Non-pigmented ciliary epithelial cell (primary cell): ENCODE results near the gene OPCML.

Source experiments
- DNase-seq: peaks from one replicate; pipeline ENCODE4 v3.0.0-alpha.2; 2010; ENCODE audit warnings: low read depth

OPCML gene

DNA sequence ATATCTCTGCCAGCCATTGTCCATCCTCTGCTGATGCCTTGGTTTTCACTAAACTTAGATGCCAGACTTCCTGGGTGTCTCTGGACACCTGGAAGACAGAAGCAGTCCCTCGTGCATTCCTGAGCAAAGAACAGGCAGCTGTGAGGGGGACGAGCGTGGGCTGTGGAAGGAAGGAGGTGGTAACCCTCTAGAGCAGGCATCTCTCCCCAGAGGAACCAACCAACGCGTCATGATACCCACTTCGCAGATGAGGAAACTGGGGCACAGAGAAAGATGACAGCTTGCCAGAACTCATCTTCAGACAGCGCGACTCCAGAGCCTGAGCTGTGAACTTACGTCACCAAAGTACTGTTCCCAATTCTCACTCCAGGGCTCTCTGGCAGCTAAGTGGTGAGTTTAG lies 123.4 kb downstream of the OPCML start:
- DNase-seq = no peak

DNA sequence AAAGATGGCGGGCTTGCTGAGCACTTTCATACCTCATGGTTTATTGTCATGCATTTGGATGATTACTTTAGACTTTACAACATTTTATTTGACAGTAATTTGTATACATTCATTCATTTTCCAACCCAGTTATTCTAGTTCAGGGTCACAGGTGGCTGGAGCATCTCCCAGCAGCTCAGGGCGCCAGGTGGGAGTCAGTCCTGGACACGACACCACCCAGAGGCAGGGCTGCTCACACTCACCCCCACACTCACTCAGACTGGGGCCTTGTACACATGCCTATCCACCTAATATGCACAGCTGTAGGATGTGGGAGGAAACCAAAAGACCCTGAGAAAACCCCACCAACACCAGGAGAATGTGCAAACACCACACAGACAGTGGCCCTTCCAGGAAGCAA lies 123.9 kb downstream of the OPCML start:
- DNase-seq = no peak

DNA sequence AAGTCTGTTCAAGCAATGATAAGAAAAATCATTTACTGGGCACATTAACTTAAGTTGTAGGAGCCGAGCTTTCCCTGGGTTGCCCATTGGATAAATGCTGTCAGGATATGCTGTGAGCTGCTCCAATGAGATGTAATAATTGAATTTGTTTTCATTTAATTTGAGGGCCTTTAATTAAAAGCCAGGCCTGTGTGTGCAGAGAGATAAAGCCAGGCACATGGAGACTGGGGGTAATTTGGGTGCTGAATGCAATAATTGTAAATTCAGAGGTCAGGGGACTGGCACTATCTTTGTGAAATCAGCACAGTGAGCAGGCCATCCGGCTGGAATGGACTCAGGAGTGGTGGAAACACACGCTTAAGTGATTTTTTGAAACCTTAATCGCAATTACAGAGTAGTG lies 125.8 kb downstream of the OPCML start:
- no peak for DNase-seq

DNA sequence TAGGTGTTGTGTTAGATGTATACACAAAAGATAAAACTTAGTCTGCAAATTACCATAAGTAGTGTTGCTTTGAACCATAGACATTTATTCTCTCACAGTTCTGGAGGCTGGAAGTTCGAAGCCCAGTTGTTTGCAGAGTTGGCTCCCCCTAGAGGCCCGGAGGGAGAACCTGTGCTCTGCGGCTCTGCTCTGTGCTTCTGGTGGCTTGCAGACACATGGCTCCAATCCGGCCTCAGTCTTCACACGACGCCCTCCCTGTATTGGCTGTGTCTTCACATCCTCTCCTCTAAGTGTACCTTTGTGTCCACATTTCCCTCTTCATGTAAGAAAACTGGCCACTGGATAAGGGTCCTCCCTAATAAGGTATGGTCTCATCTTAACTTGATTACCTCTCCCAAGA lies 128.4 kb downstream of the OPCML start:
- DNase-seq = no peak

DNA sequence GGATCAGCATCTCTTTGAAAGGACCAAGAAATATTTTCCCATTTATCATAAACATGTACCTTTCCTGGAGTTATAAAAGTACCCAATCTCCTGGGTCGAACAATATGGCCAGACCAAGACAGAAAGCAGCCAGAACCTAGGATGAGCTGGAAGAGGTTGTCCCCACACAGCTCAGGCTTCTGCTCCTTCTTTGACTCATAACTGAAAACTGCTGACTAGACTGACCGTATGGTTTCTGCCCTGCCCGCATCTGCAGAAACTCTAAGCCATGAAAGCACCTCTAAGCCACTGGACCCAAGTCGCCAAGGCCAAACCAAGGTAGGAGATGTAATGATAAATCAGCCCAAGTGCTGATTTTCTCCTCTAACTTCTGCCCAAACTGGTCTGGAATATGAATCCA lies 129.8 kb downstream of the OPCML start:
- no peak for DNase-seq

DNA sequence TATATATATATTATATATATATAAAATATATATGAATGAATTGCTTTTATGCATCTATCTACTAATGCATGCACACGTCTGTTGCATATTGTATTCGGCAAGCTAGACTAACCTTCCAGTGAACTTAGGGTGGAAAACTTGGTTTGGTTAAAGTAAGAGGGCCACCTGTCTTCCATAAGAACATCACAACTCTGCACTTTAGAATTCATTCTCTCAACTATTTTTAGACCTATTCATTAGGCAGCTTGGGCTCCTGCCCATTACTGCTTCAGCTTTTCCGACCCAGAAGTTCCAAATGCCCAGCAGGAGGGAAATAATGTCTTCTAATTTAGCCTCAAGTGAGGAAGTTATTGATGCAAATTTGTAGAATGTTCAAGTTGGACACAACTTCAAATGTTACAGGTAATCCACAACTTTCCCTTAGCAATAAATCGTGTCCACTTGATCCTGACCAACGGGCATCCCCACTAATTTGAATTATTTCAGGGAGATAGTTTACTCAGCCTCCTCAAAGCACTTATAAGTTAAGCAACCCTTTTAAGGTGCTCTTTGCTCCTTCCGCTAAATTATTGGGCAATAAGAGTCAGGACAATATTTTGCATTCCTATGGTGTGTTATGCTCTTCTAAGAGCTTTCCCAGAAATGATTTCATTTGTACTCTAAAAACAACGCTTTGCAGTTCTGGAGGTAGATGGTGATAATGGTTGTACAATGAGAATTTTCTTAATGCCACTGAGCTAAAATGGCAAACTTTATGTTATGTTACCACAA lies 132.3 kb downstream of the OPCML start:
- DNase-seq = no peak

DNA sequence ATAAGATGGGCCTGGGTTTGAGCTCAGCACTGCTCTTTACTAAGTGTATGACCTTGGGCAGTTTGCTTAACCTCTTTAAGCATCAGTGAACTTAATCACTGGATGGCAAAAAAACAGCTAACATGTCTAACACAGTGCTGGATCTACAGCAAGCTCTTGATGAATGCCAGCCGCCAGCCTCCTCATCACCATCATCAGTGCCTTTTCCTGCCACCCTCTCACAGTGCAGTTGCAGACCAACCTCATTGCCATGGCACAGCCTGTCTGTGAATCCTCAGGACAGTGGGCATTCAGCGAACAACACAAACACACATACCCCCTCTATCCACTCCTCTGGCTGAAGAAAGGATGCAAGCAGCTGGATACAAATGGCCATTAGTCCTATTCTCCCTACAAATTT lies 133.0 kb downstream of the OPCML start:
- no peak for DNase-seq

DNA sequence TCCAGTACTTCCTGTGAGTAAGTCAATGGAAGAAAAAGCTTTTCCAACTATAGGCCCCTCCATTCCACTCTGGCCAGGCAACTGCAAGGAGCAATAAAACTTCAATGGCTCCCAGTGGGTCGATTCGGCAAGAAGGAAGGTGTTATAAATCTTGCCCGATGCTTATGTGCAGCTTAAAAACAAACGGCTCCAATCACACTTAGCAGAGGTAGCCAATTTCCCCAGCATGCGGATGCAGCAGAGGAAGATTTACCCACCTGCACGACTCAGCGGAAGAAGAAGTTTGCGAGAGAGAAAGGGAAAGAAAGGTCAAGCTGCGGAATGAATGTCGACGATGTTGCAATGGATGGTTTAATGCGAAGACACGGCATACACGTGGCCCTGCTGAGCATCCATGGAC lies 141.5 kb downstream of the OPCML start:
- DNase-seq = no peak

DNA sequence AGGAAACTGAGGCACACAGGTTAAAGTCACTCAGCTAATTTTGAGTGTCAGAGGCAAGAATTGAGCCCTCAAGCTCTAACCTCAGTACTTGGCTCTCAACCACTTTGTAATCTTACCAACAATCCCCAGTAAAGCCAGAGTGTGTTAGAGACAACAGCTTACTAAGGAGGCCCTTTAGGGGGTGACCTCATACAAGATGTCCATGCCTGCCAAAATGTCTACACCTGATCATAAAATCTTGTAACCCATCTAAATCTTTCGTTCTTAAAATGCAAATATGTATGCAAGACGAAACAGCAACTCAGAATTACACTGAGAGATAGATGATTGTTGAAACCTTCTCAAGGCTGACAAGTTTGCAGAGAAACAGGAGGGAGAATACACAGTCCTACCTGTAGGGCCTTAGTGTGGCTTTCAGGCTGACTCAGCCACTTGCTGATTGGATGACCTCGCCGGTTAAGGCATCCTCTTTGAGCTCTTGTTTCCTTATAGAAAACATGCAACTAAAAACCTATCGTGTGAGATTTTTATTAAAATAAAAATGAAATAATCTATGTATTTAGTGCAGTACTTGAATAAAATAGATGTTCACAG lies 143.2 kb downstream of the OPCML start:
- no peak for DNase-seq

DNA sequence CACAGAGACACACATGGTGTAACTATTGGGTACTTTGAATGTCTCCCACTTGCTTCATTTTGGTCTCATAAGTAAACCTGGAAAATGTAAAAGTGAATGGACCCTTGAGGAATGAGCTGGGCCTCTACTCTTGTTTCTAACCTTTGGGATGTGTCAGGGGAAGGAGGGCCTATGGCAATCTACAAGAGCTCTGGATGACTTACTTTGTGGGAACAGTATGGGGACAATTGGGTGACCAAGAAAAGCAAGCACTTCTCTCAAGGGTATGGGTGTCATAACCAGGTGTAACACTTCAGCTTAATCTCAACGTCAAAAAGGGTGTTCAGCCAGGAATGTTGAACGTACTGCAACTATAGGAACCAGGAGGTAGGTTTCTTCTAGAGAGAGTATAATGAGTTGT lies 144.0 kb downstream of the OPCML start:
- DNase-seq = no peak

DNA sequence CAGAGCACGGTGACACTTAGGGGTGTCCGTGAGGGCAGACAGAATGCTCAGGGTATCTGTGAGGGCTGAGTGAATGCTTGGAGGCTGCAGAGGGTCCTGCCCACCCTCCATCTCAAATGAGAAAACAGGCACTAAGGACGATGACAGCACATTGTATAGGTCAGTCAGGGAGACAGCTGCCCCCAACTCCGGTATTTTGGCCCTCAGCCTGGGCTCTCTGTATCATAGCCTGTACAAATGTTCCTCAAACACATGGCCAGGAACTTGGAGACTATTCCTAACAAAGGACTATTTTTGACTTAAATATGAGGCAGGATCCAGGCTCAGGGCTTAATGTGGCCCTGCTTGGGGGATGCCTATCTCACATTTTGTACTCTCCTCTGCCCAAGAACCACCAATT lies 145.4 kb downstream of the OPCML start:
- DNase-seq = no peak

DNA sequence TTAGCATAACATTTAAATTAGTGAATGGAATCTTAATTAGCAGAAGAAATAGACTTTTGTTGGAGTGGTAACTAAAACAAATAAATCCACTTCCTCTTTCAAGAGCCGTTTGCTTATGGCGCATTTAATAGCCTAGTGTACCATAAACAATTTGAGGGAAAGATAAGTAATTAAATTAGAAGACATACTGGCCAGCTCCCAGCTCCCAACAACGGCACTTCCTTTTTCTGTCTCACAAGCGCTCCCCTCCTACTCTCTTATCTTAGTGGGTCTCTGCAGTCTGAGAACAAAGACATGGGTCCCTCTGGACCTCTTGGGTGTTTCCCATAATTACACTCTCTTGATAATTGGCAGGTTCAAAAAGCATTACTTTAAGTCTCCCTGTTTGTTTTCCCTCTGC lies 146.0 kb downstream of the OPCML start:
- DNase-seq = no peak

DNA sequence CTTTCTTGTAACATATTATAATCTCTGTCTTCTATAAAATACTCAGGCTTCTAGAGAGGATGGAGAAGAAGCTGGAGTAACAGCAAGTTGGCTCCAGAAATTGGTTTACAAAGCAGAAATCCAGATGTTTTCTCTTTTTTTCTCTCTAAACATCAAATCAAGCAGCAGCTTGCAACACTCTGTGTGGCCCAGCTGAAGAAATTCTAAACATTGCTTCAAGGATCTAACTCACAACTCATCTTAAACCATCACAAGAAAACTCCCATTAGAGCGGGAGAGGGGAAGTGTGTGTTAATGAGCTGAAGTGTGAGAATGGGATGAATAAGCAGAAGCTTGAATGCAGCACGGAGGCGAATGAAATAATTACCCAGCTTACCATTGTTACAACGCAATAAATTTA lies 146.5 kb downstream of the OPCML start:
- DNase-seq = no peak

DNA sequence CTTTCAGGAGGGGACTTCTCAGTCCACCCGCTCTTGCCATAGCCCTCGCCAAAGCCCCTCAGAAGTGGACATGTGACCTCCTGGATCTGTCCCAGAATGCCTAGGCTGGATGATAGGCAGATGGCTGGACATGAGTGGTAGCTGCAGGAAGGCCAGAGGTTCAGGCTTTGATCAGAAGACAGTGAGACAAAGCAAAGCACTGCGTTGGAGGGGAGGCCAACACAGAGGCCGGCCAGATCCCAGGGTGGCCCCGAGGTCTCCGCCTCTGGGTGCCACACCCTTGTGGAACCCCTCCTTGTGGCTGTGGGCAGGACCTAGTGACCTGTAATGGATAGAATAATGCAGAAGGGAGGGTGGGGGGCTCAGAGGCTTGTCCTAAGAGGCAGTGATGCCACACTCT lies 147.6 kb downstream of the OPCML start:
- no peak for DNase-seq

DNA sequence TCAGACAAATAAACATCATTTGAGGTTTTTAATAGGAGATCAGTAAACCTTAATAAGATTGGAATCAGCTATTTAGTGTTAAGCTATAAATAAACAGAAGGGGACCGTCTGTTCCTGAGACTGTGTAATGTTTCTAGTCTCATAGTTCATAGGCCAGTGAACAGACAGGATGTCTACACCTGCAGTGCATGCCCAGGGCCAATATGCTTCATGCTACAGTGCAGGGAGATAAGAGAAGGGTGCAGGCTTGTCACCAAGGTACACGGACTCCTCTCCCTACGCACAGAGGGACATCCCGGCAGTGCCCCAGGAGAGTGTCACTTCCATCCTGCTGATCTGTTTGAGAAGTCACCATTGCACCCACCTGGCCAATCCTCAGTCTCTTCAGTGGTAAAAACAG lies 148.6 kb downstream of the OPCML start:
- DNase-seq = no peak

DNA sequence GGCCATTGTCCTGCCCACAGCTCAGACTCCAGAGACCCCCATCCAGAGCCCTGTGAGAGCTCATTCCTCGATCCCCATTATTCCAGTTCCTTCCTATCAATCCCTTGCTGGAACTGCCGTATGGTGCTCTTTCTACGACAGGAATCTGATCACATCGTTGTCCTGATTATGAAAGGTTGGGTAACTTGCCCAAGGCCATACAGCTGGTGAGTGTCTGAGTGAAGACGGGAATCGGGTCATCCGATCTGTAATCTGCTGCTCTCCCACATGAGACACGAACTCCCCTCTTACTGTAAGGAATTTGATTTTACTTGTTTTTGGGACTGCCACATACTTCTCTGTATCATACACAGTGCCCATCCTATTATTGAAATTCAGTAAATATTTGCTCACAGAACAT lies 149.1 kb downstream of the OPCML start:
- DNase-seq = no peak

DNA sequence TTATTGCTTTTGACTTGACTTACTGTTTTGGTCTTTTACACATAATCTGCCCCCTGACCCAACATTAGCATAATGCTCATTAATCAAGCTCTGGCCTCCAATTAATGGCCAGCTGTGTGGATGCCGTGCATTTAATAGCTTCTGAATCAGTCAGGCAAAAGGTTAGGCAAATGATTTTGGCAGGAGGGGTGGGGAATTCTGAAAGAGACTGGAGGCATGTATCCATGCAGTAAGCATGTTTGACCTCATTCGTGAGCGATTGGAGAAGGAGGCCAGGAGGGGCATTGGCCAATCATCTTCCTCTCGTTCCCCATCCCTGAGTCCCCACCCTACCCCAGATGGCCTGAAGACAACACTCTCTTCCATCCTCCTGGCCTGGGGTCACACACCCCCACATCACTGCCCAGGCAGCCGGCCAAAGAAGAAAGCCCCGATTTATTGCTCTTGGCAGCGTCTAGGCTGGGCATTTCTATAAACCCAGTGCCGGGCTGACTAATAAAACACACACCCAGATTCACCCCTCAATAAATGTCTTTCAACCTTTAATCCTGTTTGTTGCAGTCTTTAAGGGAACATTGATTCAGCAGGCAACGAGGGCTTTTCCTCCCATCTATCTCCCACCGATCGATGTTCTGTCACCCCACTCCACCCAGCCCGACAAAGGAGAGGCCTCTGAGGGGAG lies 150.0 kb downstream of the OPCML start:
- no peak for DNase-seq

DNA sequence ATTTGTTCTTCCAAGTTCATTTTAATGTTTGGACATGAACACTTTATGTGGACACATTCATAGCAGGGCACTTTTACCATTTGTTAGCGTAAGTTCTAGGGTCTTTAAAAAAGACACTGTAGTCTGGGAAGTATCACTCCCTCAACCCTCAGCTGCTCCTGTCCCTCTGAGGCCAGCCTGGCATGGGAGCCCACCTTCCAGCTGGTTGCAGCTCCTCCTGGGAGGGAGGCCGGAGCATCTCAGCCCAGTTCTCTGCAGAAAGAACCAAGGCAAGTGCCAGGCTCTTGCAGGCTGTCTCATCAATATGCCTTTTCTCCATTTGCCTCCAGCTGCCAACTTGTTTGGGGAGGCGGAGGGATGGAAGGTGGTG lies 150.6 kb downstream of the OPCML start:
- no peak for DNase-seq

DNA sequence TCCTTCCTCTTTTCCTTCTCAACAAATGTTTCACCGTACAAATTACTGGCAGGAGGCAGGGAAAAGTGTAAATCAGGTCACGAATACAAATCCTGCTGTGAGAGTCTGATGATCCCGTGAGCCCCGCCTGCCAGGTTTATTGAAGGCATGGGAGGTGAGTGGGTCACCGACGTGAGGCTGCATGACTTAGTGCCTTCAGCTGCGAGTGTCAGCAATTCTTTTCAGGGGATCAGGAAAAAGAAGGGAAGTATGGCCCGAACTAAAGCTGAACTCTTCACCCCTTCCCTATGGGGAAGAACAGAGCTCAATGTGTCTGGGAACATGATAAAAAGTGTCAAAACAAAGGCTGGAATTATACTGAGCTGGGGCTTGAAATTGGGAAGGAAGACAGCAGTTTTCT lies 166.2 kb downstream of the OPCML start:
- no peak for DNase-seq

DNA sequence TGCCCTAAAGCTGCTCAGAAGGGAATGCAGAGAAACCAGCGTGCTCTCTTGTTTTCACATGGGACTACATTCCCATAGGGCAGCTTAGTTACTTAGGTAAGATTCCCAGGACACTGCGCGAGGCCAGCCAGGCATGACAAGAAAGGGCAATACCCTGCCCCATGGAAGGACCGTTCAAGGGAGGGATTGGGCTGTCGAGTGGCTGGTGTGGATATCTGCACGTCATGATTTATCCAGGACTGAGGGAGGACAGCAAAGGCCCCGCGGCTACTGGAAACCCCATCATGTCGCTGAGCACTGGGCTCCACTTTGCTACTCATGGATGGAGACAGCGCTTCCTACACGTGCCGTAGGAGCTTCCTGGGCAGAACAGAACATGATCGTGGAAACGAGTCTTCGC lies 169.4 kb downstream of the OPCML start:
- DNase-seq = no peak

DNA sequence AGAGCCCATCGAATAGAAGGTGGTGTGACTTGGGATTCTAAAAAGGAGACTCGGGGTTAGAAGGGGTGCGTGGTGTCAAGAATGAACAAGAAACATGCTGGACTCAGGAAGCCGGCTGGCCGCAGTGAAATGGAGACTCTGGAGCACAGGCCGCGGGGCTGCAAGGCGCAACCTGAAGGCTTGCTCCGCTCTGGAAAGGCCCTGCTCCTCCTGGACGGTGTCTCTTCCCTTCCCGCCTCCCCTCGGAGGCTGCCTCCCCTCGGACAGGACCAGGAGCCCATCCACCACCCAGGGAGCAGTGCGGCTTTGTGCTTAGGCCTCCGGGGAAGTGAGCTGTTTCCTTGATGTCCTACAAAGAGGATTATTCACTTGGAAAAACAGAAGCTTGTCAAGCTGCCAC lies 170.1 kb downstream of the OPCML start:
- no peak for DNase-seq

DNA sequence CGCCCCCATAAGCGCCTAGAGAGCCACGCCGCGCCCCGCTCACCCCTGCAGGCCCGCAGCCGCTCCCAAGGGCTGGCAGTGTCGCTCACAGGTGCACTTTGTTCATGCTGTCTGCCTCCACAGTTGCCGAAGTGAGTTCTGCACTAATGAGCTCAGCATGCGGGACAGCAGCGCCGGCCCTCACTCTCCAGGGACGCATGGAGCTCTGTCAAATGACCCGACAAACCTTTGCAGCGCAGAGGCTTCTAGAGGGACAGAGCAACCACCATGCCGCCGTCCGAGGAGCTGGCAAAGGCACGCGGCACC lies 170.7 kb downstream of the OPCML start:
- DNase-seq = no peak

DNA sequence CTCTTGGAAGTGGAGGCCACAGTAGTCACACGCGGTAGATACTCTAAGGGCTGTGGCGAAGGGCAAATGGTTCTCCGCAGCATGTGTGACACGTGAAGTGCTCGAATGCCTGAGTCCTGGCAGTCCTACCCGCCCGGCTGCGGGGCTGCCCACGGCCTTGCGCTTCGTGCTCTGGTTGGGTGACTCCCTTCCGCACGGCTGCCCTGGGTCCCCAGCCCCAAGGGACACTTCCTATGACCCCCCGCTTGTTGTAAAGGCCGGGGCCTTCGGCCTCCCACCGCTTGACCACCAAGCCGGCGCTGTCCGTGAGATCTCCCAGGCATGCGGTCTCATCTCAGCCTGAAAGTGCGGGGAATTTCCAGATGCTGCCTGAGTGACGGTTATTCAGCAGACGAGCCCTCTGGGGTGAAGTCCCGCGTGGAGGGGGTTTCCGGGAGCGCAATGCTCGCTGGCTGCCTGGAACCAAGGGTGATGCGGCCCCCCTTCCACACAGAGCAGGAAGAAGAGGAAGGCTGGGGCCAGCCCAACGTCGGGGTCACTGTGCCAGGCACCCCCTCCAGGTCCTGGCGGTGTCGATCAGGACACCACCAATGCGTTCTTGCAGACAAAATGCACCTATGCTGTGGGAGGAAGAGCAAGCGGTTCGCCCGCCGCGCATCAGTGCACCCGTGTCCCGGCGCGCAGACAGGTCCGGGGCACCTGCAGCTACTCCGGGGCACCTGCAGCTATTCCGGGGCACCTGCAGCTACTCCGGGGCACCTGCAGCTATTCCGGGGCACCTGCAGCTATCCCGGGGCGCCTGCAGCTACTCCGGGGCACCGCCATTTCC lies 171.2 kb downstream of the OPCML start:
- no peak for DNase-seq
